ENCODE results near the gene RIPOR3.
"Not testable (repeated sequence)": the region's sequence is repeated elsewhere in the genome, so short reads cannot be mapped to it uniquely, and the experiment has no call there.

Gene RIPOR3

DNA sequence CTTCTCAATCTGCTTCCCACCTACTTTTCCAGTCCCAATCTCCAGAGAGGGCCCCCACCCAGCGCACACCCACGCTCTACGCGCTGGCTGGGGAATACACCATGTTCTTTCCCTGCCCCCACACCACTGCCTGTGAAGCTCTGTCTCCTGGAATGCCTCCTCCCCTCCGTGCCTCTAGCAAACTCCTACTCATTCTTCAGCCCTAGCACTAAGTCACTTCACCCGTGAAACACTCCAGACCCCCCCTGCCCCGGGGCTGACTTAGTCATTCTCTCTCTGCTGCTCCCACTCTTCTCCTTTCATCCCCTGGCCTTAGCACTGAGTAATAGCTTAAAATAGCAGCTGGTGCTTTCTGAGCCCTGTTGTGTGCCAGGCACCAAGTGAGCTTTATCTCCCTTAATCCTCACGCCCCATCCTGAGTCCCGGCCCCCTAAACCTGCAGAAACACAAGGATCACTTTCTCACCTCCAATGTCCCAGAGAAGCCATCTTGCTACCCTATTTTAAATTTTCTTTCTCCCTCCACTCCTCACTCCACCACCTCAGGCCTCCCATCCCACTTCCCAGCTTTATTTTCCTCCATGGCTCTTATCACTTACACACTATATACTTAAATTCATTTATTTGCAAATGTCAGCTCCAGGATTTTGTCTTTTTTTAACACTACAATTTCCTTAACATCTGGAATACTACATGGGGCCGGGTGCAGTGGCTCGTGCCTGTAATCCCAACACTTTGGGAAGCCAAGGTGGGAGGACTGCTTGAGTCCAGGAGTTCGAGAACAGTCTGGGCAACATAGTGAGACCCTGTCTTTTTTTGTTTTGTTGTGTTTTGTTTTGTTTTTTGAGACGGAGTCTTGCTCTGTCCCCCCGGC is 33.7 kb upstream of the RIPOR3 start:
- DNase-seq = no peak

DNA sequence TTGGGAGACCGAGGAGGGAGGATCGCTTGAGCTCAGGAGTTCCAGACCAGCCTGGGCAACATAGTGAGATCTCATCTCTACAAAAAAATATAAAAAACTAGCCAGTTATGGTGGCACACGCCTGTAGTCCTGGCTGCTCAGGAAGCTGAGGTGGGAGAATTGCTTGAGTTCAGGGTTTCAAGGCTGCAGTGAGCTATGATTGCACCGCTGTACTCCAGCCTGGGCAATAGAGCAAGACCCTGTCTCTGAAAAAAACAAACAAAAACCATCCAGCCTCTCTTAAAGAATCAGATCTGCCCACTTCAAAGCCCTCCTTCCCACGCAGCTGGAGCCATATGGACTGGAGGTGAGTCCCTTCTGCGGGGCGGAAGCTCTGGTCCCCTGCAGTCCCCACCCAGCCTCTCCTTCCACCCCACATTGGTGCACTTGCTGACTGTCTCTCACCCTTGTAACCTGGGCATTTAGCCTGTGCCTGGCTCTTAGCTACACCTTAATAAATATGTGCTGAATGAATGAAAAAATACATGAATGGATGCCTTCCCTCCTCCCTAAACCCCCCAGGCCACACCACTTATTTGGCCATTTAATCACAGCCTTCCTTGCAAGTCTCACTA is 32.9 kb upstream of the RIPOR3 start:
- DNase-seq = no peak

DNA sequence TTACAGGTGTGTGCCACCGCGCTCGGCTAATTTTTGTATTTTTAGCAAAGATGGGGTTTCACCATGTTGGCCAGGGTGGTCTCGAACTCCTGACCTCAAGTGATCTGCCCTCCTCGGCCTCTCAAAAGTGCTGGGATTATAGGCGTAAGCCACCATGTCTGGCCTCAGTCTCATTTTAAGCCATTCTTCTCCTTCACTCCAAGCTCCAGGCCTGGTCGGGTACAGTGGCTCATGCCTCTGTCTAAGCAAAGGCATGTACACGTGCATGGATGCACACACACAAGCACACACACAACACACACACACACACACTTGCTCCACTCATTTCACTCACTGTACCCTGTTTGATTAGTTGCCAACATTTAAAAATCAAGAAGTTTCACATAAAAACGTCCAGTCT is 32.3 kb upstream of the RIPOR3 start:
- no peak for DNase-seq

DNA sequence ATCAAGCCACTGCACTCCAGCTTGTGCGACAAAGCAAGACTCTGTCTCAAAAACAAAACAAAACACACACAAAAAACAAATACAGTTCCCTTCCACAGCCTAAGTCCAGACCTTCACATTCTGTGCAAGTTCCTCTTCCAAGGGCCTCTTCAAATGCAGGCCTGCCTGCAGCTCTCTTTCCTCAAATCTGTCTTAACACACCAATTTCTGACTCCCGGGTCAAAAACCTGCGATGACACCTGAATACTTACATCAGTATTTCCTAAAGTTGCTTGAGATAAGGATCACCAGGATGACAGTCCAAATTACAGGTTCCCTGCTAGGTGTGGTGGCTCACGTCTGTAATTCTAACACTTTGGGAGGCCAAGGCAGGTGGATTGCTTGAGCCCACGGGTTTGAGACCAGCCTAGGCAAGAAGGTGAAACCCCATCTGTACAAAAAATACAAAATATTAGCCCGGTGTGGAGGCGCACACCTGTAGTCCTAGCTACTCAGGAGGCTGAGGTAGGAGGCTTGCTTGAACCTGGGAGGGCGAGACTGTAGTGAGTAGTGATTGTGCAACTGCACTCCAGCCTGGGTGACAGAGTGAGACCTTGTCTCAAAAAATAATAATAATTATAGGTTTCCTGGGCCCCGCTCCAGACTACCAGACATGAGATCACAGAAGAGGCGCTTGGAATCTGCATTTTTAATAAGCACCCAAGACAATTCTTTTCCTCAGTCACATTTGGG is 31.2 kb upstream of the RIPOR3 start:
- no peak for DNase-seq

DNA sequence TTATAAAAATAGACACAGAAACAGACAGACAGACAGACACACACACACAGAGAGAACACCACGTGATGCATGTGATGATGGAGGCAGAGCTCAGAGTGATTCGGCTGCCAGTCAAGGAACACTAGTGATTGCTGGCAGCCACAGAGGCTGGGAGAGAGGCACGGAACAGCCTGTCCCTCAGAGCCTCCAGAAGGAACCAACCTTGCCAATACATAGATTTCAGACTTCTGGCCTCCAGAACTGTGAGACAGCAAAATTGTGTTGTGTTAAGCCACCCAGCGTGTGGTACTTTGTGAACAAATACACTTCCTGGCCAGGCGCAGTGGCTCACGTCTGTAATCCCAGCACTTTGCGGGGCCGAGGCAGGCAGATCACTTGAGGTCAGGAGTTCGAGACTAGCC is 30.5 kb upstream of the RIPOR3 start:
- no peak for DNase-seq

DNA sequence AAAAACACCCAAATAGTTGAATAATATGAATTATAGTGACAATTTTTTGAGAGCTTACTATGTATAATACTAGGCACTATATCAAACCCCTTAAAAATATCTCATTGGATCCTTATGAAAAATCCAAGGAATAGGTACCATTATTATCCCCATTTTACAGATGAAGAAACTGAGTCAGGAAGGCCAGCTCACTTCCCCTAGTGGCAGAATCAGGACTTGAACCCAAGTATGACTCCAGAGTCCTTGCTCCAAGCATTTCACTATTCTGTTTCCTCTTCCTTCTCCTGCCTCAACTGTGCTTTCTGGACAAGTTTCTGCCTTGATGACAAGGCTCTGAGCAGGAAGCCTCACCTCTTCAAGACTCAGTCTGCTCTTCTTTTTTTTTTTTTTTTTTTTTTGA is 29.2 kb upstream of the RIPOR3 start:
- no peak for DNase-seq

DNA sequence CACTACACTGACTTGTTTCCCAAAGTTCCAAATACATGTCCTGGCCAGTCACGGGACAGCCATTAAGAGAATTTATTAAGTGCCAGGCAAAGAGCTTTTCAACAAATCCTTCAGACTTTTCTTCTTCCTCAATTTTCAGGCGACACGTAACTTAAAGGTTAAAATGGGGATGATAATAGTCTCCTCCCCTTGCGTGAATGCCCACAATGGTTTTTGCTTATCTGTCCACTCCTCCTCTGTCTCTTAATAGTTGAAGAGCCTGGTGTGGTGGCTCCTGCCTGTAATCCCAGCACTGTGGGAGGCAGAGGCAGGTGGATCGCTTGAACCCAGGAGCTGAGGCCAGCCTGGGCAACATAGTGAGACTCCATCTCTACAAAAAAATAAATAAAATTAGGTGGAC is 28.7 kb upstream of the RIPOR3 start:
- no peak for DNase-seq

DNA sequence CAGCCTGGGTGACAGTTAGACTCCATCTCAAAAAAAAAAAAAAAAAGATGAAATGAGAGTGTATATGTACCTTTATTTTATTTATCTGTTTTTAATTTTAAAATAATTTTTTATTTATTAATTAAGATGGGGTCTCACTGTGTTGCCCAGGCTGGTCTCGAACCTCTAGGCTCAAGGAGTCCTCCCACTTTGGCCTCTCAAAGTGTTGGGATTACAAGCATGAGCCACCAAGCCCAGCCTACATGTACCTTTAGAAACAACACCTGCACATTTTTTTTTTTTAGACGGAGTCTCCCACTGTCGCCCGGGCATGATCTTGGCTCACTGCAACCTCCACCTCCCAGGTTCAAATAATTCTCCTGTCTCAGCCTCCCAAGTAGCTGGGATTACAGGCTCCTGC is 28.0 kb upstream of the RIPOR3 start:
- DNase-seq = no peak

DNA sequence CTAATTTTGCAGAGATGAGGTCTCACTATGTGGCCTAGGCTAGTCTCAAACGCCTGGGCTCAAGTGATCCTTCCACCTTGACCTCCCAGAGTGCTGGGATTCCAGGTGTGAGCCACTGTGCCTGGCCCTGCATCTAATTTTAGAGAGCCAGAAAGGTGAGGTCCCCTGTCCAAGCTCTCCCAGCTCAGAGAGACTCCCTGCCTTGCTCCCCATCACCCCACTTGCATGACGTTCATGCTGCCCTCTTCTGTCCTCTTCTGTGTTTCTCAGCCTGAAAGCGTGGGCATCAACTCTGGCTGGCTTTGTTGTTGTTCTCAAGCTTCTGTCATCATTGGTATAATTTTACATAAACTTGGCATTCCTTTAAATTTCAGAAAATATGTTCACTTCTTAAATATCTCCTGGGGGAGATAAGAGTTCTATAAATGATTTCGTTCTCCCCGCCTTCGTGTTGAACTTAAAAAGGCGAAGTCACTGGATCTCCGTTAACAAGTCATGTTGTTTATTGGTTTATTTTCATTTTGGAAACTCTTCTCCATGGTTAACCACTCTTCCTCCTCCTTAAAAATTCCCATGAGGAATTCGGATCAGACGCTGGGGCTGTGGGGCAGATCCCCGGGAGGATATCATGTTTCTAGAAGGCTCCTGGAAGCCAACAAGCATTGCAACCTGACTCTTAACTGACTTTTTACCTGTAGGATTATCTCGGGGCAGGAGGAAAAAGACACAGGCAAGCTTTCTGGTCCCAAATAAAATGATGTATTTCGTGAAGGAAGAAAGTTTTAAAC is 26.8 kb upstream of the RIPOR3 start:
- DNase-seq = no peak

DNA sequence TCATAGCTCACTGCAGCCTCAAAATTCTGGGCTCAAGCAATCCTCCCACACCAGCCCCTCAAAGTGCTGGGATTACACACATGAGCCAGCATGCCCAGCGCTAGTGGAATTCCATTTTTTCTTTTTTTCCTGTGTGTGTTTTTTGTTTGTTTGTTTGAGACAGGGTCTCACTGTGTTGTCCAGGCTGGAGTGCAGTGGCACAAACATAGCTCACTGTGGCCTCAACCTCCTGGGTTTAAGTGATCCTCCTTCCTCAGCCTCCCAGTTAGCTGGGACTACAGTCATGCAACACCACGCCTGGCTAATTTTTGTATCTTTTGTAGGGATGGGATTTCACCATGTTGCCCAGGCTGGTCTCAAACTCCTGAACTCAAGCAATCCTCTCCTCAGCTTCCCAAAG is 26.0 kb upstream of the RIPOR3 start:
- DNase-seq = no peak

DNA sequence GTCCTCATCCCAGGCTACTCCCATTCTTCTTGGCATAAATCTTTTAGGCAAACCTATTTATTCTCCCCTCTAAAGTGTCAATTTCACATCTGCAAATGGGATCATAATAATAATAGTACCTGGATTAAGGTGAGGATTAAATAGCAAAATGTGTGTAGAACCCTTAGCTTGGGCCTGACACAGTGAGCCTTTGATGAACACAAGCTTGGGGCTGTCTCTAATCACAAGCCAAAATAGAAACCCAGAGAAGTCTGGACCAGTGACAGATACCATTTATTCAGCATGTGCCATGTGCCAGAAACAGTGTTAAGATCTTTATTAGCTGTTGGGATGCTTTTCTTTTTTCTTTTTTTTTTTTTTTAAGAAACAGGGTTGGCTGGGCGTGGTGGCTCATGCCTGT is 25.2 kb upstream of the RIPOR3 start:
- DNase-seq = no peak

DNA sequence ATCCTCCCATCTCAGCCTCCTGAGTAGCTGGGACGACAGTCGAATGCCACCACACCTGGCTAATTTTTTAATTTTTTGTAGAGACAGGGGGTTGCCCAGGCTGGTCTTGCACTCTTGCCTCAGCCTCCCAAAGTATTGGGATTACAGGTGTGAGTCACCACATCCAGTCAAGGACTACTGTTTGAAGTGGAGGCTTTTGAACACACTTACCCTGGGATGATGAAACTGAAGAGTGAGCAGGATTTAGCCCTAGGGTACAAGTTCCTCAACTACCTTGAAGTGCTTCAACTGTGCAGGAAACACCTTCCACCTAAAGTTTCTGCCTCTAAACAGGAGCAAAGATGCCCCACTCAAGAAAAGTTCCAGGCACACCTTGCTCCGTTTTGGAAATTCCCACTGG is 24.4 kb upstream of the RIPOR3 start:
- no peak for DNase-seq

DNA sequence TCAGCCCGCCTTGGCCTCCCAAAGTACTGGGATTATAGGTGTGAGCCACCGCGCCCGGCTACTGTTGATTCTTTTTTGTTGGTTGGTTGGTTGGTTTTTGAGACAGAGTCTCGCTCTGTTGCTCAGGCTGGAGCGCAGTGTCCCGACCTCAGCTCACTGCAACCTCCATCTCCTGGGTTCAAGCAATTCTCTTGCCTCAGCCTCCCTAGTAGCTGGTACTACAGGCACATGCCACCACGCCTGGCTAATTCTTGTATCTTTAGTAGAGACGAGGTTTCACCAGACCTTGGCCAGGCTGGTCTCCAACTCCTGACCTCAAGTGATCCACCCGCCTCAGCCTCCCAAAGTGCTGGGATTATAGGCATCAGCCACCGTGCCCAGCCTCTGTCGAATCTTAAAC is 23.1 kb upstream of the RIPOR3 start:
- DNase-seq = not testable (repeated sequence)

DNA sequence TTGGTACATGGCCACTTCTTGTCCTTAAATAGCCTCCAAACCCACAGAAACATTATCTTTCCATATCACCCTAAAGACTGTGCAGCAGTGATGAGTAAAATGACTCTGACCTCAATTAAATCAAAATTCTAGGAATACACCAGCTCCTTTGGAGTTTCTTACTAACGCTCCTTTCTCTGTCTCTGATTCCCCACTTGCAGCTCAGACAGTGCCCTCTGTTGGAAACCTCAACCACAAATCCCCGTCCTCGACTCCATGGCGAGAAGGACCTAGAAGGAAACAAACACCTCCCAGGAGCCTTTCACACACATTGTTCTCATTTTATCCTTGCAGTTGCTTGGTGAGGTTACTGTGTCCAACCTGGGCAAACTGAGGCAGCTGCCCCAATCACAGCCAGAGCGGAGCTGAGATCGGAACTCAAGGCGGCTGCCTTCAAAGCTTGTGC is 22.3 kb upstream of the RIPOR3 start:
- no peak for DNase-seq

DNA sequence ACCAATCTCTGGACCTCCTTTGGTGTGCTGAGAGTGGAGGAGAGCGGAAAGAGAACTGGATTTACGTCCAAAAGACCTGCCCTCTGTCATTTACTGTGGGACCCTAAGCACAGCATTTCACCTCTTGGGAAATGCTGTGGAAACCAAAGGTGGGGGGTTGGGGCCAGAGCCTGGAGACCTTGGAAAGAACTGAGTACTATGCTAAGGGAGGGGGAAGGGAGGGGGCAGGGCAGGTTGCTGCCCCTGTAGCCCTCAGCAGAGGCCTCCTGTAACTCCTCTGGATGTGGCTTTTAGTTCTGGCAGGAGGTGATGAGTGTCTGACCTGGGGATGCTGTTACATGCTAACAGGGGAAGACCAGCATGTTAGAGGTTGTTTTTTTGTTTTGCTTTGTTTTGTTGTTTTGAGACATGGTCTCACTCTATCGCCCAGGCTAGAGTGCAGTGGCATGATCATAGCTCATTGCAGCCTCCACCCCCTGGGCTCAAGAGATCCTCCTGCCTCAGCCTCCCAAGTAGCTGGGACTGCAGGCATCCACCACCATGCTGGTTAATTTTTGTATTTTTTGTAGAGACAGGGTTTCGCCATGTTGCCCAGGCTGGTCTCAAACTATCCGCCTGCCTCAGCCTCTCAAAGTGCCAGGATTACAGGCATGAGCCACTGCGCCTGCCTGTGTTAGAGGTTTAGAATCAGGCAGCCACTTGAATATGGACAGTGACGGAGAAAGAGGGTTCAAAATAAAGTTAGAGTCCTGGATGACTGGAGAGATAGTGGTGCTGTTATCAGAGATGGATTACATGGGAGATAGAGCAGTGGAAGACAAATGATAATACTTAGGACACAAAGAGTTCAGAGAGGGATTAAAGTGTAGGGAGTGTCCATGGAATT is 21.7 kb upstream of the RIPOR3 start:
- no peak for DNase-seq

DNA sequence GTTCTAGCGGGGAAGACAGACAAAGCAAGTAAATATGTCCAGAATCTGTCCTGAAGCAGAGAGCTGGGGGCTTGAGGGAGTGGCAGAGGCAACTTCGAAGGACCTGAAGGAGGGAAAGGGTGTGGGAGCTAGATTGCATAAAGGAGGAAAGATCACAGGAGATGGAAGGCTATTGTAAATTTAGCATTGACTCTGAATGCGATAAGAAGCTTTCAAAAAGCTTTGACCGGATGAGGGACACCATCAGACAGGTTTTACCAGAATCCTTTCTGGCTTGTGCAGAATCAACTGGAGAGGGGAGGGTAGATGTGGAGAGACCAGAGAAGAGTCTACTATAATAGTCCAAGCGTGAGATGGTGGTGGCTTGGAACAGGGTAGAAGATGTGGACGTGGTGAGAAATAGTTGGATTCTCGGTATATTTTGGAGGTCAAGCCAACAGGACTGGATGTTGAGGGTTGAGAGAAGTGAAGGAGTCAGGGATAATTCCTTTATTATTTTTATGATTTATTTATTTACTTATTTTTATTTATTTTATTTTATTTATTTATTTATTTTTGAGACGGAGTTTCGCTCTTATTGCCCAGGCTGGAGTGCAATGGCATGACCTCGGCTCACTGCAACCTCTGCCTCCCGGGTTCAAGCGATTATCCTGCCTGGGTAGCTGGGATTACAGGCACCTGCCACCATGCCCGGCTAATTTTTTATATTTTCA is 19.9 kb upstream of the RIPOR3 start:
- no peak for DNase-seq

DNA sequence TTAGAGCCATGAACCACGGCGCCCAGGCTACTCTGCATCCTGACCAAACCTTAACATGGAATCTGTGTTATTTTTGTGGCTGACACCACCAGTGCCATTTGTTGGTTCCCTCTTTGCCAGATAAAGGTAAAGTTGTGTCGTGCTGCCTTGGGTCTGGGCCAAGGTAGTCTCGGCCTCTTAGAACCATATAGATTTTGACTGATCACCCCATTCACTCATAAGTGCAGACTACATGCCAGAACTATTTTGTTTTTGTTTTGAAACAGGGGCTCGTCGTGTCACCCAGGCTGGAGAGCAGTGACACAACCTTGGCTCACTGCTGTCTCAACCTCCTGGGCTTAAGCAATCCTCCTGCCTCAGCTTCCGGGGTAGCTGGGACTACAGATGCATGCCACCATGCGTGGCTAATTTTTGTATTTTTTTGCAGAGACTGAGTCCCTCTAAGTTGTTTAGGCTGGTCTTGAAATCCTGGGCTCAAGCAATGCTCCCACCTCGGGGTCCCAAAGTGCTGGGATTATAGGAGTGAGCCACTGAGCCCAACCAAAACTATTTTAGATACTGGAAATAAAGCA is 19.2 kb upstream of the RIPOR3 start:
- DNase-seq = no peak

DNA sequence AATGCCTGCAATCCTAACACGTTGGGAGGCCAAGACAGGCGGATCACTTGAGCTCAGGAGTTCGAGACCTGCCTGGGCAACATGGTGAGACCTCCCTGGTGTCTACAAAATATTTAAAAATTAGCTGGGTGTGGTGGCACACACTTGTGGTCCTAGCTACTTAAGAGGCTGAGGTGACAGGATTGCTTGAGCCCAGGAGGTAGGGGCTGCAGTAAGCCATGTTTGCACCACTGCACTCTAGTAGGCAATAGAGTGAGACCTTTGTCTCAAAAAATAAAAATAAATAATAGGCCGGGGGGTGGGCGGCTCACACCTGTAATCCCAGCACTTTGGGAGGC is 18.3 kb upstream of the RIPOR3 start:
- DNase-seq = no peak

DNA sequence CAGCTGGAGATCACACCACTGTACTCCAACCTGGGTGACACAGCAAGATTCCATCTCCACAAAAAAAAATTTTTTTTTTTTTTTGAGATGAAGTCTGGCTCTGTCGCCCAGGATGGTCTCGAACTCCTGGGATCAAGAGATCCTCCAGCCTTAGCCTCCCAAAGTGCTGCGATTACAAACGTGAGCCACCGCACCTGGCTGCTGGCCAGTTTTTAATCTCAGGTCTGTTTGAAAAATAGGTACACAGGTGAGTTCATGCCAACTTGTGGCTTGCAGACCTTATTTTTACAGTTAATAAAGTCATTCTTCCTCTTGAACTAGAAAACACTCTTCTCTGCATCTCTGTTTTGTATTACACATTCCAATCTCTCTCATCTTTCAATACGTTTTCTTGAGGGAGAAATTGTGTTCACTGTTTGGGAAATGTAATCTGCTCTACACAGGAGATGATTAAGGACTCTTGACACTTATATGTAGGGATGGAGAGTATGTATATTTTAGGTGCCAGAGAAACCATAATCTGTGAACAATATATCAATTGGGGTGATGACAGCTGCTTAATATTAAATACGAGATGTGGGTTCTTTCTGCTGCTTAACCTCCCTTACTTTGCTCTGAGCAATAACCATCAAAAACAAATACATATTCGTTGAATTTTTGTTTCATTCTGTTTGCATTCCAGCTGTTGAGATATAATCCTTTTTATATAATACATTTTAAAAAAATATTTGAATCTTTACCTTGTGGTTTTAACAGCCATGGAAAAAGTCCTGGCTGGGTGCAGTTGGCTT is 17.7 kb upstream of the RIPOR3 start:
- no peak for DNase-seq

DNA sequence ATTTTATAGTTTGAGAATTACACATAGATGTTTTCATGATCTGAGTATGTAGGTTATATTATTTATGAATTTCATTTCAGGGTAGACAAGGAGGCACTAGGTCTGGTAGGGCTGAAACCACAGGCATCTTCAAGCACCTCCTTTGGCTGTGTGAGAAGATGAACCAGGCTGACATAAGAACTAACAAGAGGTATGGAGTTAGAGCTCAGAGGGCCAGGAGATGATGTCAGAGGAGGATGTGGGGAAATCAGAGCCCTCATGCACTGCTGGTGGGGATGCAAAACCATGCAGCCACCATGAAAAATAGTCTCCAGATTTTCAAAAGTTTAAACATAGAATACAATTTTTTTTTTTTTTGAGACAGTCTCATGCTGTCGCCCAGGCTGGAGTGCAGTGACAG is 13.6 kb upstream of the RIPOR3 start:
- DNase-seq = no peak
